Bone marrow (tissue), 2 donors: ENCODE measurements around the gene NSUN7.
"Not testable (repeated sequence)": the region's sequence is repeated elsewhere in the genome, so short reads cannot be mapped to it uniquely, and the experiment has no call there.

Source experiments
- DNase-seq, 2 donors: peaks; one replicate each; lab custom pipeline; 2025; lab: John Stamatoyannopoulos, UW

Gene NSUN7

GRCh38 chr4:40749717-40750460 lies at the start of gene NSUN7:
NSUN7 (plus strand) TSS chr4:40749955; CDS start chr4:40750694, 739 bp downstream.
- no peak for DNase-seq

GRCh38 chr4:40702137-40702799 lies 47.5 kb upstream of the NSUN7 start:
- no peak for DNase-seq

- DNase-seq = no peak
Observed at GRCh38 chr4:40702800-40703151, 47.0 kb upstream of the NSUN7 start.

GRCh38 chr4:40704073-40704472 lies 45.7 kb upstream of the NSUN7 start:
- DNase-seq = no peak

GRCh38 chr4:40710484-40711254 lies 39.1 kb upstream of the NSUN7 start:
- peak in 1 of 2 donors; percentile 24 for DNase-seq

GRCh38 chr4:40713001-40713400 lies 36.8 kb upstream of the NSUN7 start:
- not testable (repeated sequence) for DNase-seq

- no peak for DNase-seq
Observed at GRCh38 chr4:40713798-40714197, 36.0 kb upstream of the NSUN7 start.

GRCh38 chr4:40718586-40718985 lies 31.2 kb upstream of the NSUN7 start:
- no peak for DNase-seq

GRCh38 chr4:40719008-40719623 lies 30.6 kb upstream of the NSUN7 start:
- no peak for DNase-seq

- no peak for DNase-seq
Observed at GRCh38 chr4:40720351-40720750, 29.4 kb upstream of the NSUN7 start.

- peak in 1 of 2 donors; percentile 14 for DNase-seq
Observed at GRCh38 chr4:40720916-40721315, 28.8 kb upstream of the NSUN7 start.

- DNase-seq = no peak
Observed at GRCh38 chr4:40721730-40722171, 28.0 kb upstream of the NSUN7 start.

GRCh38 chr4:40722576-40723161 lies 27.1 kb upstream of the NSUN7 start:
- peak in 1 of 2 donors; percentile 74 for DNase-seq

GRCh38 chr4:40723728-40724127 lies 26.0 kb upstream of the NSUN7 start:
- DNase-seq = no peak

GRCh38 chr4:40728333-40728732 lies 21.4 kb upstream of the NSUN7 start:
- no peak for DNase-seq

GRCh38 chr4:40729555-40729954 lies 20.2 kb upstream of the NSUN7 start:
- DNase-seq = no peak

- no peak for DNase-seq
Observed at GRCh38 chr4:40730091-40730679, 19.6 kb upstream of the NSUN7 start.

GRCh38 chr4:40731361-40731760 lies 18.4 kb upstream of the NSUN7 start:
- DNase-seq = peak in 1 of 2 donors; percentile 10

GRCh38 chr4:40731792-40732245 lies 17.9 kb upstream of the NSUN7 start:
- DNase-seq = peak in 1 of 2 donors; percentile 28

GRCh38 chr4:40733752-40734151 lies 16.0 kb upstream of the NSUN7 start:
- DNase-seq = no peak

GRCh38 chr4:40734497-40734896 lies 15.3 kb upstream of the NSUN7 start:
- no peak for DNase-seq
